NCI-H446 treated with DMSO at 0.1 percent for 48 hours (cell line): ENCODE data around the gene PPT1.

Experiments
- DNase-seq: peaks from one replicate; lab custom pipeline; 2025; lab: John Stamatoyannopoulos, UW

Gene PPT1

DNA sequence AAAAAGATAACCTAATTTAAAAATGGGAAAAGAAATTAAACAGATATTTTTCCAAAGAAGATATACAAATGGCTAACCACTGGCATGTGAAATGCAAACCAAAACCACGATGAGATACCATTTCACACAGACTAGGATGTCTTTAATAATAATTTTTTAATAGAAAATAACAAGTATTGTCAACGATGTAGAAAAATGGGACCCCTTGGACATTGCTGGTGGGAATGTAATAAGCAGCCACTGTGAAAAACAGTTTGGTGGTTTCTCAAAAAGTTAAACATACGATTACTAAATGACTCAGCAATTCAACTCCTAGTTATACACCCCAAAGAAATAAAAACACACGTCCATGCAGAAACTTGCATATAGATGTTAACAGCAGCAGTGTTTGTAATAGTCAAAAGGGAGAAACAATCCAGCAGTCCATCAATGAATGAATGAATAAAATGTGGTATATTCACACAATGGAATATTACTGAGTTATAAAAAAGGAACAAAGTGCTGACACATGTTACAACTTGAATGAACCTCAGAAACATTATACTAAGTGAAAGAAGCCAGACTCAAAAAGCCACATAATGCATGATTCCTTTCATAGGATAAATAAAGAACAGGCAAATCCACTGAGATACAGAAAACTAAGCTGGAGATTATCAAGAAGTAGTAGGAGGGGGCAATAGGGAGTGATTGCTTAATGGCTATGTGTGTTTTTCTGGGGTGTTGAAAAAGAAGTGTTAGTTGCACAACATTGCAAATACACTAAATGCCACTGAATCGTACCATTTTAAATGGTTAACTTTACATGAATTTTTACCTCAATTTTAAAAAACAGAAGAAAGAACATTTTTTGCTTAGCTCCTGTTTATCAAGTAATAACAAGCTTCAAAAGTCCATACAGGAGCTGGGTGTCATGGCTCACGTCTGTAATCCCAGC, 4.1 kb downstream of the PPT1 start:
- DNase-seq: no peak

GRCh38 chr1:40092241-40092640, 4.8 kb downstream of the PPT1 start:
- DNase-seq: no peak

GRCh38 chr1:40090652-40091355, 6.2 kb downstream of the PPT1 start:
- no peak for DNase-seq

GRCh38 chr1:40084750-40085149, 12.3 kb downstream of the PPT1 start:
- DNase-seq: peak; percentile 31

DNA sequence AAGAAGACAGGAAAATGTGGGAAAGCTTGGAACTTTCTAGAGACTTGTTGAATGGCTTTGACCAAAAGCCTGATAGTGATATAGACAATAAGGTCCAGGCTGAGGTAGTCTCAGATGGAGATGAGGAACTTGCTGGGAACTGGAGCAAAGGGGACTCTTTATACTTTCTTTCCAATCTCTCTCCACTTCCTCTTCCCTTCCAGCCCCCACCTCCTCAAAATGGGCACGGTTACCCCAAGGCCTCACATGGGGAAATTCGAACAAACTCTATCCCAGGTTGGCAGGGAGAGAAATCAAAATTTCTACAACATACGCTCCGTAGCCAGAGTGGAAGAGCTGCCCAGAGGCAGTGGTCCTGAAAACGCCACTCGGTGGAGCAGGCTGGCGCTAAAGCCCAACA, 15.2 kb downstream of the PPT1 start:
- no peak for DNase-seq

GRCh38 chr1:40079774-40080400, 17.2 kb downstream of the PPT1 start:
- DNase-seq: no peak

GRCh38 chr1:40078512-40079333, 18.3 kb downstream of the PPT1 start:
- DNase-seq: no peak

DNA sequence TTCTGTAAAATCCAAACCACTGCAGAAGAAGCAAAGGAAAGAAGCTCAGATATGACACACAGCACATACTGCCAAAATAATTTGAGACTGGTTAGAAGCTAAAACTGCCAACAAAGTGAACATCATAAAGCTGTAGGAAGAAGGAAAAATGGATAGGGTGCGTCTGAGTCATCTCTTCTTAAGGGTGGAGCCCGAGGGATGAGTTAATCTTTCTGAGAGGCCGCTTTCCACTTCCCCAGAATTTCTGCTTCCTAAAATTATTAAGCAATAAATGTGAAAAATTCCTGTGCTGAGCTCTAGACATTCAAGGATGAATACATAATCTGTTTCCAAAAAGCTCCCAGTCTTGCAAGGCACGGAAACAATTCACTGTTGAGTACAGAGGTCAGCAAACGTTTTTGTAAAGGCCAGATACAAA, 20.1 kb downstream of the PPT1 start:
- DNase-seq: no peak

DNA sequence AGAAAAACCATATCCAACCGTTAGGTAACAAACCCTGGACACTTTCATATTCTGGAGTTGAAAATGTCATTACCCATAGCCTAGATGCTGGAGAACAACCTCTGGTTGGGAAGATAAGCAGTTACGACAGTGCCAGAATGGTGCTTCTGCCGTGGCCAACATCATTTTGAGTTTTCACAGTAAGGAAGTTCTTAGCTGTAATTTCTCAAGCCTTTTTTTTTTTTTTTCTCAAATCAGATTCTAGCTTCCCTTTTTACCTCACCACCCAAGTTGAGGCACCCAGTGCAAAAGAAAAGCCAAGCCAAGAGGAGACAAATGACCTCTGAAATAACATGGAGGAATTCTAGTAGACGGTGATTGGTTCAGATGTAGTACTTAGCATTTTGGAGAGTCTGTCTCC, 21.8 kb downstream of the PPT1 start:
- no peak for DNase-seq

DNA sequence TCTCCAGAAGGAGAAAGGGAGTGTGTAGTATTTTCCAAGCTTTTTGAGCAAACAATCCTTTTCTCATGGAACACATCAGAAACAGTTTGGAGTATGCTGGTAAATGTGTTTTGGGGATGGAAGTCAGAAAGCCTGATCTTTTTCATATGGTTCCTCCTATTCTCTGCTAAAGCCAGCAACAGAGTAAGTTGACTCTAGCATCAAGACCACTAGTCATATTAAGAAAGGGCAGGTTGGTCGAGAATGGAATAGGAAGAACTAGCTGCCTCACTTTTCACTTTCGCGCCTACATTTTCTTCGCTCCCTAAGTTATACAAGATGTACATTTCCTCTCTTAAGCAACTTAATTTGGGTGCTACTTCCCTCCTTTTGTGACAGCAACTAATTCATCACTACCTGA, 24.0 kb downstream of the PPT1 start:
- DNase-seq: no peak

- no peak for DNase-seq
Observed at GRCh38 chr1:40072142-40072541, 24.9 kb downstream of the PPT1 start.

GRCh38 chr1:40067851-40068250, 29.2 kb downstream of the PPT1 start:
- no peak for DNase-seq

- DNase-seq: no peak
Observed at GRCh38 chr1:40067023-40067422, 30.0 kb downstream of the PPT1 start.

DNA sequence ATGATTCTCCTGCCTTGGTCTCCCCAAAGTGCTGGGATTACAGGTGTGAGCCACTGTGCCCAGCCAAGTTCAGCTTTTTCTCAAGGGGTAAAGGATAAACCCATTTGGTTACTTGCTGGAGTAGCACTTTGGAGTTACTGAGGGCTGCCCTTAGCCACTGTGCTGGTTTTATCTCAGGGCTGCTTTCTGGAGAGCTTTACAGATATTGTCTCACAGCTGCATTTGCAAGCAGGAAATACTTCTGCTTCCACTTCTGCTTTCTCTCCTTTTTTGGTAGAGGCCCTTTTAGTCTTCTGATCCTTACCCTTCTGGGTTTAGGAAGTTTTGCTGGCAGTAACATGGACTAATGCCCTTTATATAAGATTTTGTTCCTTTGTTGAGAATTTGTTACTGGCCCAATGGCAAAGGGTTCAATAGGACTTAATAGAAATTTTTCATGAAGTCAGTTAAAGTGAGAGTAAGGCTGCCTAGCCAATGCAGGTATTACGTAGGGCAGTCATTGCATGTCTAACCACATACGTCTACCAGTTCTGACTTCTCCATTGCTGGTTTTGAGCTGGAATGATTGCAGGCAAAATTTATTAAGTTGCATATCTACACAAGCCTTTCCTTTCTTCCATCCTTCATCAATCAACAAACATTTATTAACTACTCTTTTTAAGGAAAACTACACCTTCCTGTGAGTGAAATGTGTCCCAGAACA, 32.1 kb downstream of the PPT1 start:
- DNase-seq: no peak

- DNase-seq: no peak
Observed at GRCh38 chr1:40059960-40060750, 36.9 kb downstream of the PPT1 start.

DNA sequence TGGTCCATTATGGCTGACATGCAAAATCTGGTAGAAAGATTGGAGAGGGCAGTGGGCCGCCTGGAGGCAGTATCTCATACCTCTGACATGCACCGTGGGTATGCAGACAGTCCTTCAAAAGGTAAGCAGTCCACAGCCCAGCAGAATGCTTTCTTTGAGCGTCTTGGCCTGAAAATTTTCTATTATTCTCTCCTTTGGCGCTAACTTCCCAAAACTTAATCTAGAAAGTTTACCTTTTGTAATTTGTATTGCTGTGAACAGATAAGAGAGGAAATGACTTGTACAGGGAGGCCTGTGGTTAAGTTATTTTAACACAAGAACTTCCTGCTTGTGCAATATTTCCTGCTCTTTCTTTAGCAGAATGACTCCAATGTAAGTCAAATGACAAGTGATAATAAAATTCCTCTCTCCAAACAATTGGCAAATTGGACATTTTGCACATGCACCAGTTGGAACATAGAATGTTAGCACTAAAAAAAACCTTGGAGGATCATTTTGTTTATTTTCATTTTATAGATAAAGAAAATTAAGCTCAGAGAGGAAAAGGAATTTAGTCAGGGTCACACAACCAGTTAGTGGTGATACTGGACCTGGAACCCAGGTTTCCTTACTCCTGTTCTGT, 37.6 kb downstream of the PPT1 start:
- no peak for DNase-seq

- no peak for DNase-seq
Observed at GRCh38 chr1:40058453-40059337, 38.4 kb downstream of the PPT1 start.

- no peak for DNase-seq
Observed at GRCh38 chr1:40058097-40058452, 39.0 kb downstream of the PPT1 start.
